ENCODE results near the gene SYNGR2. TPM values are rescaled to one million over a fixed set of nuclear protein-coding genes. Genes with fewer than 3 reads are reported as not detected.

The SYNGR2 gene, protein sequence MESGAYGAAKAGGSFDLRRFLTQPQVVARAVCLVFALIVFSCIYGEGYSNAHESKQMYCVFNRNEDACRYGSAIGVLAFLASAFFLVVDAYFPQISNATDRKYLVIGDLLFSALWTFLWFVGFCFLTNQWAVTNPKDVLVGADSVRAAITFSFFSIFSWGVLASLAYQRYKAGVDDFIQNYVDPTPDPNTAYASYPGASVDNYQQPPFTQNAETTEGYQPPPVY
- total RNA-seq, result 48.0 and 54.0 TPM in 2 replicates

DNA sequence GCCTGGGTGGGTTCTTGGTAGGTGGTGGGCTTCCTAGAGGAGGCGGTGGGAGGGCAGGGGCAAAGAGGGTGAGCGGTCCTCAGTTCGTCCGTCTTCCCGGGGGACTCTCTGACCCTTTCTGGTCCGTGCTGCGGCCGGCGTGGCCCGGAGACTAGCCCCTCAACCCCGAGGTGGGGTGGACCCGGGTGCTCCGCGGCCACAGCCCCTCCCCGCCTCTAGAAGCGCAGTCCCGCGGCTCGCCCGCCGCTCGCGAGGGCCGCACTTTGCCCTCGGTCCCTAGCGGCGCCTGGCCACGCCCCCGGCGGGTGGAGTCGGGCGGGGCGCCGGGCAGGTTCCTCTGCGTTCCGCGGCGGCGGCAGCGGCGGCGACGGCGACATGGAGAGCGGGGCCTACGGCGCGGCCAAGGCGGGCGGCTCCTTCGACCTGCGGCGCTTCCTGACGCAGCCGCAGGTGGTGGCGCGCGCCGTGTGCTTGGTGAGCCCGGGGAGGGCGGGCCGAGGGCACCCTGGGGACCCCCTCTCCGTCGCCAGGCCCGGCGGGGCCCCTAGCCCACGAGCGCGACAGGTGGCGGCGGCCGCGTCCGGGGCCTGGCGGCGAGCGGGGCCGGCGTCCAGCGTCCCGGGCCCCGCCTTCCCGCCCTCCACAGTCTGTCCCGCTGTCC, at the start of gene SYNGR2:
Gene SYNGR2, plus strand, starts transcription at position 340 of the 661 bp plus-strand sequence. Its CDS starts 36 bp downstream, at position 376.
- peak; percentile 68 for DNase-seq

DNA sequence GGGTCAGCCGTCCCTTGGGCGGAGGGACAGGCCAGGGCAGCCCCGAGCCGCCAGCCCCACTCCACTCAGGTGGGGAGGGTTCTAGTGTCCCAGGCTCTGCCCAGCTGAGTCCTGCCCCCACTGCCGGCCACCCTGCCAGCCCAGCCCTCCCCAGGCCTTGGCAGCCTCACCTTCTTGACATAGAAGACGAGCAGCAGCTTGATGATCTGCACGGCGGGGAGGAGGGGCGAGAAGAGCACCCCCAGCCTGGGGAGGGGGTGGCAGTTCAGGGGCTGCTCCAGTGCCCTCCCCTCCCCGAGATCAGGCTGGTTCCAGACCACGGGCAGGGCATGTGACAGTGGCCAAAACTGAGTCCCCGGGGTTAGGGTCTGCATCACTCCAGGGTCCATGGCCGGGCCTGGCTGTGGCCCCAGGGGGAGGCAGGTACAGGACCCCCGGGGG, 49.6 kb upstream of the SYNGR2 start:
- no peak for DNase-seq

DNA sequence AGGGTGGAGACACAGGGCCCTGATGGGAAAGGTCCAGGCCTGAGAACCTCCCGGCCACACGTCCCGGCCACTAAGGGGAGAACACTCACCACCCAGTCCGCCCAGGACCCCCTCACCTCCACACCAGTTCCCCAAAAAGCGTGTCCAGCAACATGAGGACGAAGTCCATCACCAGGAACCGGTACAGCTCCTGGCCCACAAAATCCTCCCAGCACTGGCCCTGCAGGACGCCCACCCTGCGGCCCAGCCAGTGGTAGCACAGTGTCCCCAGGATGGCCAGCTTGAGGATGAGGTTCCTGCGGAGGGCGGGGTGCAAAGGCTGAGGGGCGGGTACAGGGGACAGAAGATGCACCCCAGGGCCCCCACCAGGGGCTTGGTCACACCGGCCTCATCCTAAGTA, 47.8 kb upstream of the SYNGR2 start:
- no peak for DNase-seq

DNA sequence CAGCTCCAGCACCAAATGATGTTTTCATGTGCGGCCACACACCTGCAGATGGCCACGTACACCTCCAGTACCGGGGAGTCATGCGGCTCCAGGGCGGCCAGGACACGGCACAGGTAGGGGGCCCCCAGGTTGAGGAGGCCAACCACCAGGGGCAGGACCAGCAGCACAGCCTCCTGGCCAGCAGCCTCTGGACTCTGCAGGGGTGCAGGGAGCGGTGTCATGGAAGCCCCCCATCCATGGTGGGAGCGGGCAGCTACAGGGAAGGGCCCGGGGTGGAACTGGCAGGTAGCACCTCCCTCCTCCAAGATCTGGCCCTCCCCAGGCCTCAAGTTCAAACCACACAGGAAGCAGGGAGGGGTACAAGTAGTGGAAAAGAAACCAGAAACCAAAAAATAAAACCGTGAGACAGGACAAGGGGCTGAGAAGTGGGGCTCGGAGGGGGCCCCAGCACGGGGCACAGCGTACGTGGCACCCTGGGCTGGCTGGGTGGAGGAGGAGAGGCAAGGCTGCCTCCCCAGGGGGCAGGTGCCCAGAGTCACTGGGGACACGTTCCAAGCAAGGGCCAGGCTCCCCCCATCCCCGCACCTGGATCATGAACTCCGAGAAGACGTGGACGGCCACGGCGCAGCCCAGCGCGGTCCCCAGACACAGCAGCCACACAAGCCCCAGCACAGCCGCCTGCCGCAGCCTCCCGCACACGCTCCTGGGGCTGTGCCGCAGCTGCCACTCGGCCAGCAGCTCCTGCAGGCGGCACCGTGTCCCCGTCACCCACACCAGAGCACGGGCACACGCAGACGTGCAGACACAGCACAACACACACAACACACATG, 47.2 kb upstream of the SYNGR2 start:
- DNase-seq, result no peak

DNA sequence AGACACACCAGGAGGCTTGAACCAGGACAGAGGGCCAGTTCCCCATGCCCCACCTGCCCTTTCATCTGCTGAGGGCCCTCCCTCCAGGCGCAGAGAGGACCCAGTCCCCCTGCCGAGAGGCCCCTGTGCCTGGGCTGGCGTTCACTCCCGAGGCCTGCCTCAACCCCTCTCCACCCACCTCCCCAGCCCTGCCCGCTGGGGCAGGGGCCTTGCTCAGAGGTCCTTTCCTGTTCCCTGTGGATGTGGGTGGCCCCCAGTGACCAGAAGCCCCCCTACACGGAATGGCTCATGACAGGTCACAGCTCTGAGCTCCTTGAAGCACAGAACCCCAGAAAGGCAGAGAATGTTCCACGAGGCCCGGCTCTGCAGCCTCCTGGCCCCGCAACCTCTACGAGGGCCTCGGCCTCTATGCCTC, 46.6 kb upstream of the SYNGR2 start:
- DNase-seq, result no peak

DNA sequence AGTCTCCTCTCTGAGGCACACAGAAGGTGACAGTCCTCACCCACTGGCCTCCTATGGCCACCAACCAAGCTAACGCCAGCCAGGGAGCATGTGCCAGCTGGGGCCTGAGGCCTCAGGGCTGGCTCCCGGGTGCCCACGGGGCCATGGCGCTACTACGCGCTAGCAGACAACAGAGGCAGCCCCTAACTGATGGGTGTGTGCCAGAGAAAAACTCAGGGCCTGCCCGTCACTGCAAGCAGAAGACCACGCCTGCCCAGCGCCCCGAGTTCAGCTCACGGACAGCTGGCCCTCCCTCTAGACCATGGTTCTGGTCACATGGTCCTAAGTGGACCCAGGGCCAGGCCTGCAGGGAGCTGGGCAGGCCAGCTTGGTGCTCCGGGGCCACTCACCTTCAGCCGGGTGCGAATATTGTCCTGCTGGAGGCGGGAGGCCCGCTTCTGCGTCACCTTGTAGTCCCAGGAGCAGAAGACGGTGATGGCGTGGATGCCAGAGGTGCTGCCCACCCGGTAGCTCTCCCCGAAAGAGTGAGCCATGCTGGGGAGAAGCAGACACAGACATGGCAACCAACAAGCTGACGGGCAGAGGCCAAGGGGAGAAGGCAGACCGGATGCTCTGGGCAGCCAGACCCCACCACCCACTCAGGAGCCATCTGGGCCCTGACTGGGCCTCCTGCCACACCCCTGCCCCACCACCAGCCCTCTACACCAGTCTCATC, 46.0 kb upstream of the SYNGR2 start:
- DNase-seq, result no peak

DNA sequence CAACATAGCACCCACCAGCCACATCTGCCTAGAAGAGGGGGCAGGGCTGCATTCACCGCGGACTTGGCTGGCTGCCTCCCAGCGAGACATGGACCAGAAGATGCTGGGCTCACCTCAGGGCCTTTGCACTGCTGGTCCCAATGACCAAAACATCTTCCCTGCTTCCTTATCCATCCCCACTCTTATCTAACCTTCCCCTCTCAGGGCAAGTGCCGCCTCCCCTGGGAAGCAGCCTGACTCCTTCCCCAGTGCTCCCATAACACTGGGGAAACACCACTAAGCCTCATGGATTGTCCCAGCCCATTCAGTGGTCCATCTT, 45.5 kb upstream of the SYNGR2 start:
- no peak for DNase-seq

DNA sequence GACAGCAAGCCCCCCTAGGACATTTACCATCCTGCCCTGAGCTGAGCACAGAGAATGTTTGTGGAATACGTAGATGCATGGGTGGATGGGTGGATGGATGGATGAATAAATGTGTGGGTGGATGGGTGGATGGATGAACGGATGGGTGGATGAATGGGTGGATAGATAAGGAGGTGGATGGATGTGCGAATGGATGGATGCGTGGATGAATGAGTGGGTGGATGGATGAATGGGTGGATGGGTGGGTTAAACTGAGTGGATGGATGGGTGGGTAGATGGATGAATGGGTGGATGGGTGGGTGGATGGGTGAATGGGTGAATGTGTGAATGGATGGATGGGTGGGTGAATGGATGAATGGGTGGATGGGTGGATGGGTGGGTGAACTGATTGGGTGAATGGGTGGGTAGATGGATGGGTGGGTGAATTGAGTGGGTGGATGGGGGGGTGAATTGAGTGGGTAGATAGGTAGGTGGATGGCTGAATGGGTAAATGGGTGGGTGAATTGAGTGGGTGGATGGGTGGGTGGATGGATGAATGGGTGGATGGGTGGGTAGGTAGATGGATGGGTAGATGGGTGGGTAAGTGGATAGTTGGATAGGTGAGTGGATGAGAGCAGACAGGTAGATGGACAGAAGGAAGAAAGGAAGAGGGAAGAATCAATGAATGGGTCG, 45.0 kb upstream of the SYNGR2 start:
- DNase-seq, result no peak

DNA sequence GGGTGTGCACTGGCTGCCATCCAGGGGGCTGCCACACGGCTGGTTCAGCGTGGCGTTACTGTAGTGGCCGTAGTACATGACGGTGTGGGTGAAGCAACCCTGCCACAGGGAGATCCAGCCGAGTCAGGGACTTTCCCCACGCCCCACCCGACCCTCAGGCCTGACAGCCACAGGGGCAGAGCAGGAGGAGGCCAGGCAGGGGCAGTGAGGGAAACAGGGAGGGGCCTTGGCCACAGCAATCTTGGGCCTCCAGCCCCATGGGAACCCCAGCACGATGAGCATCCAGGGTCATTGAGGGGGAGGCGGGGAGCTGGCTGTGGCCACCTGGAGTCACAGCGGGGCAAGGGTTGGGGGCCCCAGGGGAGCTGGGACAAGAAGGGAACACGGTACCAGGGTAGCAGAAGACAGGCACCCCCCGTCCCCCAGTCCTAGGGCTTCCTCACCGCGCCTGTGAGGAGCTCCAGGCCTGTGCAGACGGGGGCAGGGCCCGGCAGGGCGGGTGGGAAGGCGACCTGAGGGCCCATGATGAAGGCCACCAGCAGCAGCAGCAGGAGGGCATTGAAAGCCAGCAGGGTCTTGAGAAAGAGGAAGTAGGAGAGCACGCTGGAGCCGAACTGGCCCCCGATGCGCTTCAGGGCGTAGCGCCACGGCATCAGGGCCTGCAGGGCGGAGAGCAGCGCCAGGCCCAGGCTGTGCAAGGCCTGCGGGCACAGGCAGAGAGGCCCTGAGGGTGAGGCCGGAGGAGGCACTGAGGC, 44.1 kb upstream of the SYNGR2 start:
- DNase-seq, result no peak

DNA sequence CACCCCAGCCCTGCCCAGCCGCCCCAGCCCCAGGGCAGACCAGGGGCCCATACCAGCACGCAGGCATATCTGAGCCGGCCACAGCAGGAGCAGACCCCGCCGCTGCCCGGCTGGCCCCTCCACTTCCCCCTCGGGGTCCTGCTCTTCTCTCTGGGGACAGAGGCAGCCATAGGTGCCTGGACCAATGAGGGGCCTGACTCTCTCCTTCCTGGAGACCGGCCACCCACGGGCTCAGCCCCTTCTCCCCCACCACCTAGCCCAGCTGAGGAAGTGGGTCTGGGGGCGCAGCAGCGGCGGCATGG, 43.6 kb upstream of the SYNGR2 start:
- DNase-seq, result no peak

DNA sequence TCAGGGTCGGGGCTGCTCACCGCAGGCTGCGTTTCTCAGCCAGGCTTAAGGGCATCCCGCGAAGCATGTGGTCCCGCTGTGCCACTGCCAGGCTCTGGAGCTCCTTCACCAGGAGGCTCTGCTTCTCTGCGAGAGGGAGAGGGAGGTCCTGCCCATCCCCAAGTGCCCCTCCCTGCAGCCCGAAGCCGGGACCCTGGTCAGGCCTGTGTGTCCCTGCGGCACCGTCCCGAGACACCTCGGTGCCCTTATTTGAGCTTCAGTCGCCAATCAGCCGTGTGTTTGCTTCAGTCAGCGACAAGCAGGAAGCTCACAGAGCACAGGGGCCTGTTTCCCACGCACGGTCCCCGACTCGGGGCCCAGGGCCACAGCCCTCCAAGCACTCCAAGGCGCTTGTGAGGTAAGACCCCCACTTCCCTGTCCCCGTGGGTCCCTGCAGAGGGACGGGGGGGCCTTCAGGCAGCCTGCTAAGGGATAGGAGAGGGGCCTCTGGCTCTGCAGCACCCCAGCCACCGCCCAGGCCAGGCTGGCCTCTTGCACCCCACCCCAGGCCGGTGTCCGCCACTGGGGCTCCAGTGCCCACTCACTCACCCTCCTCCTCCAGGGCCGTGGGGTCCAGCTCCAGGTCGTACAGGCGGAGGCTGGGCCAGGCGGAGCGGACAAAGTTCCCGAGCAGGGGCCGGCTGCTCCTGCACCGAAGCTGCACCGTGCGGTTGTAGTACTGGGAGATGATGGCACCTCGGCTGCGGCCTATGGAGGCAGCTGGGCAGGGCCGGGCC, 43.1 kb upstream of the SYNGR2 start:
- DNase-seq, result no peak

DNA sequence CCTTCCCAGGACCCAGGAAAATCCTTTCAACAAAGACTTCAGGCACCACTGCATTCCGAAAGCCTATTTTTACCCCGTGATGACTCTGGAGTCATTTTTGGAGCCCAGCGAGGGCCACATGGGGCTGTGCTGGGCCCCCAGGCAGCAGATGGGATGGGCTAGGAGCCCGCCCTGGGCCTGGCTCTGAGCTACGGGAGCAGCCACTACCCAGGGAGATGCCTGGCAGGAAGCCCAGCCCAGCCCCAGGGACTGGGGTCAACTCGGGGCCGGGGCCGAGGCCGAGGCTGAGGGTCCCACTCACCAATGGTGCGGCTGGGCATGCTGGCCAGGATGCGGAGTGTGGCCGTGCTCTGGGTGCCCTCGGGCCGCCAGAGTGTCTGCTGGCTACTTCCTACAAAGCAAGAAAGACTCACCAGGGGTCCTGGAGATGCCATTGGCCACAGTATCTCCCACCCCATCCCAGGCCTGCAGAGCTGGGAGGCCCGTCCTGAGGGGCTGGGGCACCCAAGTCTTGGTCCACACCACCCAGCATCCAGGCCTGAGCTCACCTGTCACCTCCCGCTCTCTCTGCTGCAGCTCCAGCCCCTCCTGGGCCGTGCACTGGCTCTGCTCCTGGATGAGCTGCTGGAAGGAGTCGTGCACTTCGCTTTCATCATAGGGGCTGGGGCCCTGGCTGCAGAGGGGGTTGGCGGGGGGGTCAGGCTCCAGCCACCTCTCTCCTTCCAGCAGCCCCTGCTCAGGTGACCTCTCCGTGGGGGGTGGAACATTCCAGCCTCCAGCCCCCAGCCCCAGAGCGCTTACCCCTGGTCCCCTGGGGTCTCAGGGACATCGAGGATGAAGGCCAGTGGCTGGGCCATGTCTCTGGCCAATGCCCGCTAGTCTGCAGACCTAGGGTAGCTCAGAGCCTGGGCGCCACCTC, 42.1 kb upstream of the SYNGR2 start:
- no peak for DNase-seq

DNA sequence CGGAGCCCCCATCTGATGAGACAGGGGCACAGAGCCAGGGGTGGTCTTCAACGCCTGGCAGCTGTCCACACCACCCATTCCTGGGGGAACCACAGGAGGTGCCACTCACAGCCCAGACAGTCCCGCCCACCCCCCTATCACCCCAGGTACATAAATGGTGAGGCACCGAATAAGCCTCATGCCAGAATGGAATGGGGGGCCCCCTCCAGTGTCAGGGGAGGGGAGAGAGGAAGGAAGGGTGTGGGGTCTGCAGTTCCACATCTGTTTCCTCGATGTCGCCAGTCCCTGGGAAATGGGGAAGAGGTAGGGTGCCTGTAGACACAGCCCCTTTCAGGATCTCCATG, 41.5 kb upstream of the SYNGR2 start:
- DNase-seq, result no peak

DNA sequence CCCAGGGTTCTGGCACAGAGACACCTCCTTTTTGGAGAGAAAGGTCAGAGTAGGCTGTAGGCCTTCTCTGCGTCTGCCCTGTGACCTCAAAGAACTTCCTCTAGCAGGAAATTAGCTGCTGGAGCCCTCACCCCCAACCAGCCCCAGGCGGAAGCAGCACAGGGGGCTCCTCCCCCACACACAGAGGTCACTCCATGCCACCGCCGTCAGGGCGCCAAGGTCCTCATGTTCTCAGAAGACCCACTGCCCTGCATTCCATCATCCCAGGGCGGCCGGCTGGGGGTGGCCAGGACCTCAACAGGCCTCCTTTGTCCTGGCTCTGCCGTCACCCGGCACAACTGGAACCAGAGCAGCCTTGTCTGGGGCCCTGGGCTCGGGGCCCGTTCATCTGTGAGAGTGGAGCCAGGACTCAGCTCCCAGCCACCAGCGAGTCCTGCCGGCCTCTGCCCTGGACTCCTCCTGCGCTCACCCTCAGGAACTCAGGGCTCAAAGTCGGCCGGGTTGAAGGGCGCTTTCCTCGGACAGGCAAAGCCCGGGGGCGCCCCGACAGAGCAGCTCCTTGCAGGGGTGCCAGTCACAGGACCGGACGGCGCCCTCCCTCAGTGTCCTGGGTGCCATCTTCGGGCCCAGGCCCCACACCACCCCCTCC, 41.0 kb upstream of the SYNGR2 start:
- peak; percentile 43 for DNase-seq

DNA sequence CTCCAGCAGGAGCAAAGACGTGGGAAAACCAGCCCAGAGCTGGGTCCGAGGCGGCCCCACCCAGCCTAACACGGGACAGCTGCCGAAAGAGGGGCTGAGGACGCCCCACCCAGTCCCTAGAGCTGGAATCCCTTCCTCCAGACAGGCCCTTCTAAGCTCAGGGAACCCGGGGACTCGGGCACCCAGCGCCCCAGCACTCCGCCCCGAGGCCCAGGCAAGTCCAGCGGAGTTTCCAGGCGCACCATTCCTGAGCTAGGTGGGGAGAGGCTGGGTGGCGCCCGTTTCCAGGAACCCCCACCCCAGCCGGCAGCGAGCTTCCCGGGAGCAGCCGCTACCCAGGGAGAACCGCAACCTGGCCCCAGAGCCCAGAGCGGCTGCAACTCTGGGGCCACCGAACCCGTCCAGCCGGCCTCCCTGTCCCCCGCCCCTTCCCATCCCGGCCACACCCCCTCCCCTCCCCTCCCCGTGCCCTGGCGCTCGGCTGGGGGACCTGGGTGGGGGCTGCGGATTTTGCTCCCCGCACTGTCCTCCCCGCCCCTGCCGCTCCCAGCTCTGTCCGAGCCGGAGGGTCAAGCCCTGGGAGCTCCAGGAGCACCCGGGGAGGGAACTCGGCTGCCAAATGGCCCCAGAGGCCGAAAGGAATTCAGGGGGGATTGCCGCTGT, 40.4 kb upstream of the SYNGR2 start:
- DNase-seq, result no peak

DNA sequence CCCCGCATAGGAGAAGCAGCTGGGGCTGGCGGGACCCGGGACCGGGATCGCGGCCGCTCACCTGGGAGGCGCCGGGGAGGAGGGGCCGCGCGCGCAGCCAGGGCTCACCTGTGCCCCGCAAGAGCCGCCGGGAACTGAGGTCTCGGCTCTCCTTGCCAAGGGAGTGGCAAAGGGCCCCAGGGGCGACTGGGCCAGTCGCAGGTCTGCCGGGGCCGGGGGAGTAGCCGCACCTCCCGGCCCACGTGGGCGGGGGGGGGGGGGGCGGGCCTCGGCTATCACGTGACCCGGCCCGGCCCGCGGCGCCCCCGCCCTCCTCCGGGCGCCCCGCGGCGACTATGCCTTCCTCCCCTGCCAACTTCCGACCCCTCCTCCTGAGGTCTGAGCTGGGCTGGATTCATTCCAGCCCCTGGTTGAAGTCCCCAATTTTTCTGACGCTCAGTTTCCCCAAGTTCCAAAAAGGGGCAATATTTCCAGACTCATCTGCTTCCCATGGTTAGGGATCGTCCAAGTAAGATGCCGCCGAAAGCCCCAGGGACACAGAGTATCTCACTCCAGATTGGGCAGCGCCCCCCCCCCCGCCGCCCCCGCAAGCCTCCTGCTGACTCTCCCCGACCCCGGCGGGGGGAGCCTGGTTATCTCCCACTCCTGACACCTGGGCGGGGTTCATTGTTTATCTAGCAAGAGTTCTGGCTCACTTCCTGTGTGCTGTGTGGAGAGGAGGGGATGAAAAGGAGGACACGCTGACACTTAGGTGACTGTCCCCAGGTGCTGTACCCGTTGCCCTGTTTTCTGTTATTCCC, 39.6 kb upstream of the SYNGR2 start, which contains the start of gene TMC6:
Gene TMC6, minus strand, starts transcription at position 205 of the 800 bp plus-strand sequence. CDS start 1,923 bp downstream, outside the sequence.
- peak; percentile 45 for DNase-seq

DNA sequence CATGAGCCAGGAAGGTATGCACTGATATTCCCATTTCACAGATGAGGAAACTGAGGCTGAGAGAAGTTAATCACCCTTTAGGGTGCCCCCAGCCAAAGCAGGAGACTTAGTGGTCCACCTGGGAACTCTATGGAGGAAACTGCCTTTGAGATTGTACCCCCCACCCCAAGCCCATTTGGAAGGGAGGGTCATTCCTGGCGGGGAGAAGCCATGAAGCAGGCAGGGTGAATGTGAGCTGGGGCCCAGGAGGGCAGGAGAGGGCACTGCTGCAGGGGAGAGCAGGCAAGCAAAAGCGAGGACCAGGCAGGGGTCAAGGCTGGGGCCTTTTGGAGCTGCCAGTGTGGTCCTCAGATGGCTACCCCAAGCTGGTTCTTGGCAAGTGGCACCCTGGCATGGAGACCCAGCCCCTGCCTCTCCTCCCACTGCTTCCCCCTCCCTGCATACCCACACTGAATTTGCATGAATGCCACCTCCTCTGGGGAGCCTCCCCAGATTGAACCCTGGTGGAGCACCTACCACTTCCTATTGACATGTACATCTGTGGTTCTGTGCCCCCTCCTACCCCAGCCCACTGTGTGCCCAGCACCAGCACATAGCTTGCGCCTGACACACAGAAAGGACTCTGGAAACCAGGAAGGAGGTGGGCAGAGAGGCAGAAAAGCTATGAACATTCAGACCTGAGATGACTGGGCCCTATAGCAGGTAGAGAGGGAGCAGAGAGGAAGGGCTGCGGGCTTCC, 38.9 kb upstream of the SYNGR2 start:
- no peak for DNase-seq

All from dermis blood vessel endothelial cell (primary cell).